Activated naive CD4-positive, alpha-beta T cell treated with Interleukin-2 at 50 U/mL for 16 hours (primary cell): ENCODE data around the gene OAF.

Experiments
- DNase-seq: peaks from one replicate; pipeline ENCODE4 v3.0.0-alpha.2; 2020

OAF gene

DNA sequence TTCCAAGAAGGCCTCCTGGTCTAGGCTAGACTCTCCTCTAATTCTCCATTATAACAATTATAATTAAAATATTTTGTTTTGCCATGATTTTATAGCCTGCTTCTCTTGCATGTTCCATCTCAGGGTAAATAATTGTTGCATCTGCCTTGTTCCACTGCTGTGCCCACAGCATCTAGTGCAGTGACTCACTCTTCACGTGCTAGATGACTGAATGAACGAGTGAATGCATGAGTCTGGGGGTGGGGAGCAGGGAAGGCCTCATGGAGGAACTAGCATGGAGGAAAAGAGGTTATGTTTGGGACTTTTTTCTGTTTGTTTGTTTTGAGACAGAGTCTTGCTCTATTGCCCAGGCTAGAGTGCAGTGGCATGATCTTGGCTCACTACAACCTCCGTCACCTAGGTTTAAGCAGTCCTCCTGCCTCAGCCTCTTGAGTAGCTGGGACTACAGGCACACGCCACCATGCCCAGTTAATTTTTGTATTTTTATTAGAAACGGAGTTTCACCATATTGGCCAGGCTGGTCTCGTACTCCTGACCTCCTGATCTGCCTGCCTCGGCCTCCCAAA is 5.2 kb upstream of the OAF start:
- DNase-seq, result no peak

DNA sequence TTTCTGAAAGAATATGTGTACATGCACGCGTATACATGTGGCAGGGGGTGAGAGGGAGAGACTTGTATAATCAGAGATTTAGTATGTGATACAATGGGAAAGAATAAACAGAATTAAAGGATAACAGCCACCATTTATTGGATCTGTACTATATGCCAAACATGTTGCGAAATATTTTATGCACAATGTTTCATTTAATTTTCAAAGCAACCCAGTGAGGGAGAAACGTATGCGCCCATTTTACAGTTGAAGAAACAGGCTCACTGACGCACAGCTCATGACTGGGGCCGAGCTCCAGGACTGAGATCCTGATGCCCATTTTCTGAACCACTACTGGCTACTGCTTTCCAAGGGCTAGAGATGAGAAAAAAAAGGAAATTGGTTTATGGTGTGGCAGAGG is 3.3 kb upstream of the OAF start:
- DNase-seq, result no peak

DNA sequence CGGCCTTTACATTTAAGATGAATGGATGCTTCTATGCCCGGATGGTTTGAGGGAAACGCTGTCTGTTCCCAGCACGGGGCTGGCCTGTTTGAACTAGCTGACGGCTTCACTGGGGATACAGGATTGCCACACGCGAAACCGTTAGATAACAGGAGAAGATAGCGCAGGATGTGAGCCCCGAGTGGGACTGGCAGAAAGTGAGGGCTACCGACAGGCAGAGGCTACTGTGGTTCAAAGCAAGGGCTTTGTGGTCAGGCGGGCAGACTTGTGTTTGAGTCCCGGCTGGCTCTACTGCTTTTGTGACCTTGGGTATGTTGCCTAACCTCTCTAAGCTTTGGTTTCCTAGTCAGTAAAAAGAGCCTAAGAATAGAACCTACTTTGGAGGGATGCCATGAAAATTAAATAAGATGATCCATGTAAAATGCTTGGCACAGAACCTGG is 2.8 kb upstream of the OAF start:
- DNase-seq, result no peak

DNA sequence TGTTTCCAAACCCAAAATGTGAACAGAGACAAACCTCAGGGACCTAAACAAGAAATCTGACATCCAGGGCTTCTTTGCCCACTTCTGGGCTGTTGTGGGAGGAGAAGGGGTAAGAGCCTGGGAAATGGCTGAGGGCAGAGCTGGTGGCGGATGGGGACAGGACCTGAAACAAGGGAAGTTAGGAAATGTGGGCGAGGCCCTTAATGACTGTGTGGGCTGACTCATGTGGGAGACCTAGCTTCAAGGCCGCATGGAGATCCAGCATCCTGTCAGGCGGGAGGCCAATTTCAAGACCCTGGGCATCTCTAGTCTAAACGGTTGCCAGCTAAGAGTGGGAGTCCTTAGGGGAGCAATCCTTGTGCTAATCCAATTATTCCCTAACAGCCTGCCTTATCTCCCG is 2.1 kb upstream of the OAF start:
- DNase-seq, result no peak

DNA sequence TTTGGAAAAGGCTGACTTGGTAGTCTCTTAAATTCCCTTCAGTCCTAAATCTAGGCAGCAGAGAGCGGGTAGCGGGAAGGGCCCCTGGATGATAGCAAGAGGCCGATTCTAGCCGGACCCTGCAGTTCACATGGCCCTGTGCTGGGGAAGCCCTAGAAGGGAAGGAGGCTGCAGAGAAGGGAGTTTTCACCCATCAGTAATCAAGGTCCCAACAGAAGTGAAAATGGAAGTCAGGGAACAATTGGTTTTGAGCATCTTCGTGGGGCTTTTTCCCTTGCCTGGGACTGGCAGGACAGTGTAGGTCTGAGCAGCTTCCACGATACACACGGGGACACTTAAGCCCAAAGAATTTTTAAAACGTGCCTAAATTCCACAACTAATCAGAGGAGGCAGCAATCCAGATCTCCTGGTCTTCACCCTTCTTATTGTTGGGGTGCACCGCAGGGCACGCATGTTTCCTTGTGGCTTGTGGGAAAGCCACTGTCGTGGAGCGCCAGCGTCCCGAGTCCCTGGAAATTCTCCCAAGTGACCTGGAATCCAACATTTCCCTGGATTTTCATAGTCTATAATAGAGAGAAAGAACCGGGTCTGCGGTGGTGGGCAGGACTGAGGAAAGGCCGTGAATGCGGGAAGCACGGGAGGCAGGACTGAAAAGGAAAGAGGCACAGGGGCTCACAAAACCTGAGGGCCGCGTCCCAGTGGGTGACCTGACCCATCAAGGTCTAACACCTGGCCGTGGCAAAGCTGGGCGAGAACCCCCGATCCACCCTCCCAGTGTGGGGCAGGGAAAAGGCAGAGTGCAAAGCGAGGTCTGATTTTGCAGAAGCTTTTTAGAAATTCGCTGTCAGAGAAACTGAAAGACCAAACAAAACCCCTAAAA is 846 bp upstream of the OAF start:
- peak; percentile 6 for DNase-seq

DNA sequence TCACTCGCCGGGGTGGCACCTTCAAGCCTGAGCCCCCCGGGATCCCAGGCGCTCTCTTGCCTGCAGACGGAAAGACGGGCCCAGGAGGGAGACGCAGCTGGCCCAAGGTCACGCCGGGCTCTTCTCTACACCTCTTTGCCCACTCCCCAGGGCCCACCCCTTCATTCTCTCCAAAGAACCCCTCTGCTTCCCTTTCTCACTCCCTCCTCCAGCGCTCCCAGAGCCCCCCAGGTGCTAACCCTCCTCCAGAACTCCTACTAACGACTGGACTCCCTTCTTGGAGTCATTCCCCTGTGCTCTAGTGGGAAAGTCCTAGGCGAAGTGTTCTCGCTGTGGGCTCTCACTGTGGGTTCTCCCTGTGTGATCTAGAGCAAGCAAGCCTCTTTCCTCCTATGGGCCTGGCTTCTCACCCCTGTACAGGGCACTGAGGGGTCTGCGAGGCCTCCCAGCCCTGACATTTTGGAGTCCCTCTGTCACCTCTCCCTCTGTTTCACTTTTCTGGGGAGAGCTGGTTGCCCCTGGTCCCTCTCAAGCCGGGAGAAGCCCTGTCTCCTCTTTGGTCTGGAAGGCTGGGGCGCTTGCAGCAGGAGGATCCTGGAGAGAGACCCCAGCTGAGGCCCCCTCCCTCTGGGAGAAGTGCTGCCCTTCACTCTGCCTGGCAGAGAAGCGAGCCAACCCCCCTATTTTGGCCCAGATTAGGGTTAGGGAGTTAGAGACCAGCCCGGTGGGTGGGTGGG is 858 bp downstream of the OAF start:
- no peak for DNase-seq

DNA sequence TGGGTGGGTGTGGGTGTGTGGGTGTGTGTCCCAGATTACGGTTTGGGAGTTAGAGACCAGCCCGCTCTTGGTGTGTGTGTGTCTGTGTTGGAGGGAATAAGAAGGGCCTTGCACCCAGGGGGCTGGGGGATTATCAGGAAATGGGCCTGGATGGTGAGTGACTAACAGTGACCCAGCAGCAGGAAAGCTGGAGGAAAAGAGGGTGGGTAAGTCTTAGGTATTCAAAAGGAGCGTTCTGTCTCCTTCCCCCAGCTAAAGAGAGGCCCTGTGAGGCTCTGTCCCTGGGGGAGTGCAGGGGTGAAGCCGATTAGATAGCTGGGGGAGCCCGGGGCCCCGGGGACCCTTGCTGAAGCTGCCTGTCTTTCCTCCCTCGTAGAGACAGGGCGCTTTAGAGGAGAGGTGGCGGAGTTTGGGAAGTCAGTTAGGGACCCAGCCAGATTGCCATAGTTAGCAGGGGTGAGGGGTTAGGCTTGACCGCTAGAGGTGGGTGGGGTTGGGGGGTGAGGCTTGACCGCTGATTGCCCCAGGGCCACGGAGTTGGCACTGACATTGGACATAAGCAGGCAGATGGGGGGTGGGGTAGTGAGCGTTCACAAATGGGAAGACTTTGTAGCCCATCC is 1.5 kb downstream of the OAF start:
- no peak for DNase-seq

DNA sequence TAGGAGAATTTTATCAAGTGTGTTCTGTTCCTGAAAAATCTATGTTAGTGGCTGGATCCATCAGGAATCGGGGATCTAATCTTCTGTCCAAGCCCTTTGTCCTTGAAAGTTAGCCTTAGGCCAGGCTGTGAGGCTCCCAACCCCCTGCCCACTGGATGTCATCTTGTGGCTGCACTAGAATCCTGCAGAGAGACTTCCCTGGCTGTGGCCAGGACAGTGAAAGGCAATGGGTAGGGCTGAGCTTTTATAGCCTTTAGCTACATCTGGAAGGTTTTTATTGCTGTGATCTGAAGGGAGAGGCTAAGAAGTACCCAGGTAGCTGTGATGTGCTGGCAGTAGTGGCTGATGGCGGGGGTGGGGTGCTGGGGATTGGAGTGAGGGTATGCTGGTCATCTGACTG is 2.1 kb downstream of the OAF start:
- no peak for DNase-seq

DNA sequence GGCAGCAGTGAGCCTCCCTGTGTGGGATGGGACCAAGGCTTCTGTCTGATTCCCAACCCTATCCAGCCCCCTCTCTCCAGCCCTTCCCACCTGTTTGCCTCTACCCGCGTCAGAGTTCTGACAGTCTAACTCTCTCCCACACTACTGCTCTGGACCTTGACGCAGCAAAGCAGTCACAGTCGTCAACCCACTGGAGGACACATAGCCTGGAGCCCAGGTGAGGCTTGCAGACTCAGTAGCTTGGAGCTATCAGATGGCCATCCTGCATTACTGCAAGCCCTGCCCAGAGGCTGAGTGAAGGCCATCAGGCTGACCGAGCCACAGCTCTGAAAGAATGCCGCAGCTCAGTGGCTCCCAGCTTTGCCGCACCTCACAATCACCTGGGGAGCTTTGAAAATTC is 3.7 kb downstream of the OAF start:
- DNase-seq, result no peak

DNA sequence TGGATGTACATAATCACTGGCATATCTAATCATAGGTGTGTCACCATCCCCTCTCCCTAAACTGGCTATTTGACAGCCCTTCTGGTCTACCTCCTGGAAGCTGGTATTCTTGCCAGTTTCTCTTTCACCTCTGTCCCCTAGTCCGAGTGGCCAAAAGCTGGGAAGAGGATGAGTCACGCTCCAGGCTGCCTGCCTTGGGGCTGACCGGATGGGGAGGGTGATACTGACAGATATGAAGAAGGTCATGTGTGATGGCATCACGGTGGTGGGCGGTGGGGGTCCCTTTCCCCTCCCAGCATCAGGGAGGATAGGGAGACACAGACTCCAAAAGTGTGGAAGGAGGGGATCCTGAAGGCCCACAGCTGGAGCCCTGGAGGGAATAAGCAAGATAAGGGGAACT is 4.8 kb downstream of the OAF start:
- DNase-seq, result no peak

DNA sequence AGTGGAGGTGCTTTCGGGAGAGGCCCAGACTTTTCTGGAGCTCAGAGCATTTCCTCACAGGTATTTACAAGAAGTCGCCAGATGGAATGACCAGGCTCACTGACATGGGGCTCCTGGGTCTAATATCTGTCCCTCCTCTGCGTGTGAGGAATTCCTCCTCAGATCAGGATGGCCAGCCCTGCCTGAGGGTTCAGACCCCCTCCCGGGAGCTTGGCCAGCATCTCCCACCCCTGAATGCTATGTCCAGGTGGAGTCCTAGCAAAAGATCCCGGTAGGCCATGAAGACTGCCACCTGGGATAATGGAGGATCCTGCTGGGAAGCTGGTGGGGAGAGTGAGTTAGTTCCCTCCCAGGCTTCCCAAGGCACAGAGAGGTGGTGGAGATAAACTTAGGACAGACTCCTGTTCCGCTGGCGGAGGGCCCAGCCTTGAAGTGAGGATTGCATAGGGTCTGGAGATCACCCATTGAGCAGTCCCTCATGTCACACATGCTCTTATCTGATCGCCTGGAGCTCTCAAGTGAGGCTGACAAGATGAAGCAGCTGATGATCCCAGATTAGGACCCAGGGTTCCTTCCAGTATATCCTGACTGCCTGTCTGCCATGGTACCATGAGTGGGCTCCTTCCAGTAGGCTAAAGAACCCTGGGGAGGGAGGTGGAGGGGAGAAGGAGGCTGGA is 5.7 kb downstream of the OAF start:
- DNase-seq, result no peak

DNA sequence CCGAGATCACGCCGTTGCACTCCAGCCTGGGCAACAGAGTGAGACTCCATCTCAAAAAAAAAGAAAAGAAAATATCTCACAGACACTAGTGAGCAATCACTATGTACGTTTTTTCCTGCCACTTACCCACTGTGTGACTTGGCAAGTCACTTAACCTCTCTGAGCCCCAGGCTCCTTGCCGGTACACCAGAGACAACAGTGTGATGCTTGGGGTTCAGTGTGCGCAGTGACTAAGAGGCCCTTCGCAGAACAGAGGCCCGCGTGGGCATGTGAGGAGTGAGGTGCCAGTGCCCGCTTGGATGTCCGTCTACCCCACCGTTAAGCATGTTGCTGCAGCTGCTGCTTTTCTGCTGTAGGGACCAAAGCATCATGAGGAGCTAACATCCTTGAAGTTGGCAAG is 6.7 kb downstream of the OAF start:
- DNase-seq, result no peak

DNA sequence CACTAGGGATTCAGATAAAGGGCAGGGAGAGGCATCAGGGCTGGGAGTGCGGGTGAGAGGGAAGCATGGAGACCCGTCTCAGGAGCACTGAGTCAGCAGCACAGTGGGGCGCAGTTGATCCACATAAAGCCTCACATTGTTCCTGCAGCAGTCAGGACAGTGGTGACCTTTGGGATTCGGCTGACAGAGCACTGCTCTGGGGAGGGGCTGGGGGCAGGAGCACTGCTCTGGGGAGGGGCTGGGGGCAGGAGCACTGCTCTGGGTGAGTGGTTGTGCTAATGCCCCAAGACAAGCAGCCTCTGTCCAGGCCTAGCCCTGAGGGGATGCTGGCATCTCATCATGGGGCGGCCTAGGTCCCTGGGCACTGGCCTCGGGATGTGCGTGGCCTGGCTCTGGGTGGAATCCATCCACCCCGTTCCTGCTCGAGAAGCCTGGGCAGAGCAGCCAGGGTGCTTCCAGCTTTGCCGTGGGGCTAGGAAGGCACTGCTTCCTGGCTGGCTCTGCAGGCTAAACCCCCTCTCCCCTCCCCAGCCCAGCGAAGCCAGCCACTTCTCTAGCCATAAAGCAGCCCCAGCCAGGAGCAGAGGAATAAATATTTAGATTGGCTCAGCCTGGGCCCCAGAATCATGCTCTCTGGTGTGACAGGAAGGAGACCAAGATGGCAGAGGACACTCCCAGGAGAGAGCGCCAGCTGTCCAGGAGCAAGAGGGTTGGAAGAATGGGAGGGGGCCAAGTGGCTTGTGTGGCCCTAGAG is 7.3 kb downstream of the OAF start:
- DNase-seq, result no peak

DNA sequence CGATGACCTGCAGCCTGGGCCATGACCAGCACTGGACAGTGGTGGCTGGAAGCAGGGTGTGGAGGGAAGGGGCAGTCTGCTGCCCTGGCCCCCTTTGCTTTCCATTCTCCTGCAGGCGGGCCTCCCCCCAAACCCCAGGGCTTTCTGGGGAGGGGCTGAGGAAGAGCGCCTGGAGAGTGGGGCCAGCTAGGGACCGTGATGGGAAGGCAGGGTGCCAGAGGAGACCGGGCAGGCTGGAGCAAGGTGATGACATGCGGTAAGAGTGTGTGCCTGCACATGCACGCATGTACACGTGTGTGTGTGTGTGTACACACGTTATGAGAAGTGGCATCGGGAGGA is 7.8 kb downstream of the OAF start:
- DNase-seq, result no peak

DNA sequence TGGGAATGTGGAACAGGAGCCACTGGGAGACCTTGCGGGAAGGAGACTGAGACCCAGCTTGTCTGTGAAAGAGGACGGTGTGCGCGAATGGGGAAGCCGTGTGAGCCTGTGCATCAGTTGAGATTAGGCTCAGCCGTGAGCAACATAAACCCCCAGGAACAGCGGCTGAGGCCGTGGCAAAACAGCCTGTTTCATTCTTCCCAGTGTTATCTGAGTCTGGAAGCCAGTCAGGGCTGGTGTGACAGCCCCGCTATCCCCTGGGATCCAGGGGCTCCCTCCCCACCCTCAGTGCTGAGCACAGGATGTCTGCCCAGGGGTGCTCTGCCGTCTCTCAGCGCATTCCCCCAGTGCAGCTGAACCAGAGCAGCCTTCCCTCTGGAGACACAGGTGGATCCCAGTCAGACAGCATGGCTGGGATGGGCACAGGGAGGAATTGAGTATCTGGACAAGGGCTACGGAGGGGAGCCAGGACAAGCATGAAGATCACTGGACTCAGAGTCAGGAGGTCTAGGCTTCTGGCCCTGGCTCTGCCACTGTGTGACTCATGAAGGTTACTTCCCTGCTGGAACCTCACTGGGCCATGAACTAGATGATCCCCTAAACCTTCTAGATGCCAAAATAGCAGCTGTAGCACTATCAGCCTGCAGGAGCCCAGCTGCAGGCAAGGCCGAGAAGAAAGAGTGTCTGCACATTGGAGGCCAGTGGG is 8.6 kb downstream of the OAF start:
- no peak for DNase-seq

DNA sequence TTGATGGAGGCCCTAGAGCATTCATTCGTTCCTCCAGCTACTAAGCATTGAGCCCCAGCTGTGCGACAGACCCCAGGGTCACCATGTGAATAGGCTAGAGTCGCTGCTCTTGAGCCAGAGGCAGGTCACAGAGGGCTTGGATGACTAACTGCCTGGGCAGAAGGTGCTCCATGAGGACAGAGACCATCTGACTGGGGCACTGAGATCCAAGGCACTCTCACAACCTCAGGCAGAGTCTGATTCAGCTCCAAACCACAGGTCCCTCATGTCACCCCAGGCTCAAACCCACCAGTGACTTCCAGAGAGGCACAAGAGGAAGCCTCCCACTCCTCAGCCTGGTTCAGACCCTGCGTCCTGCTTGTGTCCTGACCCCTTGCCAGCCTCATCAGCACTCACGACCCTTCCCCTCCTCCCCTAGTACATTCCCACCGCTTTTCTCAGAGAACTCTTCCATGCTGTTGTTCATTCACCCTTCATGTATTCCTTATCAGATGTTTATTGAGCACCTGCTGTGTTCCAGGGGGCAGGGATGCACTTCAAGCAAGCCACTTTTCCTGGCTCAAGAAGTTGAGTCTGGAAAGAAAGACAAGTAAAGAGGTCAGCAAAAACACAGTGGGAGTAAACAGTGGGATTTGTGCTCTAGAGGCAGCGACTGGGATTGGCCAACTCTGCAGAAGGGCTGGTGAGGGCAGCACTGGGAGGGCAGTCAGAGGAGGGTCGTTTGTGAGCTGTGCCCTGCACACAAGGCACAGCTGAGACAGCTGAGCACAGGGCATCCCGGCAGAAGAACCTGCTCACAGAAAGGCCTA is 9.3 kb downstream of the OAF start:
- no peak for DNase-seq

DNA sequence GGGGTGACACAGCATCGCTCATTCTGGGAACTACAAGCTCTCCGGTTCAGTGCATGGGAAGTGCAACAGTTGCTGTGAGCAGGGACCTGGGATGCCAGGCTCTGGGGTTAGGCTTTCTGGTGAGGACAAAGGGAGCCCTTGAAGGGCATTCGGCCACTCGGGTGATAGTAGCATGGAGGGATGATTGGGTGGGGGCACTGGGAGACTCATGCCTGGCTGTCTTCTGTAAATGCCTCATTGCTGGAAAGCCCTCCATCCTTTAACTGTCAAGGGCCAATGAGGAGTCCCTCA is 9.9 kb downstream of the OAF start:
- no peak for DNase-seq

DNA sequence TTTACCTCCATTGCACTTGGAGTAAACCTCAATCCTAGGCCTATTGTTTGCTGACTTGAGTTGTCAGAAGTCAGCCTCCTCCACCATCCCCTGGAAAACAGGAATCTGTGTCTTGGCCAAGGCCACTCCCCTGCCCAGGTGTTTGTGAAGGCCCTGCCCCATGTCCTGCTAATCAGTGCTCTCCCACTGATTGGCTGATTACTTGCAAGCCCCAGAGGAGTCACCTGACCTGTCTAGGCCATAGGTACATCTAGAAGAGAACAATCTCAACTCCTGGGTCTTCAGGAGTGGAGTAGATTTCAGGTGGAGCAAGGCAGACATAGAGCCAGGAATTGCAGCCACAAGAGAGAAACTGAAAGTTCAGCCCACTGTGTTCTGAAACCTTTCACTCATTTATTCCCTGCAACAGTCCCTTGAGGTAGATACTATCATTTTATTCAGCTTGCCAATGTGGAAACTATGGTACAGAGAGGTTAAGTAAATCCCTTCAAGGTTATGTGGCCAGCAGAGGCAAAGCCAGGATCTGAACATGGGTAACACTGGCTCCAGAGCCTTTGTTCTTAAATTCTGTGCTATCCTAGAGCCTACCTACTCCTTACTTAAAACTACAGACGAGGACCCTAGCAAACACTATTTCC is 10.4 kb downstream of the OAF start:
- no peak for DNase-seq

DNA sequence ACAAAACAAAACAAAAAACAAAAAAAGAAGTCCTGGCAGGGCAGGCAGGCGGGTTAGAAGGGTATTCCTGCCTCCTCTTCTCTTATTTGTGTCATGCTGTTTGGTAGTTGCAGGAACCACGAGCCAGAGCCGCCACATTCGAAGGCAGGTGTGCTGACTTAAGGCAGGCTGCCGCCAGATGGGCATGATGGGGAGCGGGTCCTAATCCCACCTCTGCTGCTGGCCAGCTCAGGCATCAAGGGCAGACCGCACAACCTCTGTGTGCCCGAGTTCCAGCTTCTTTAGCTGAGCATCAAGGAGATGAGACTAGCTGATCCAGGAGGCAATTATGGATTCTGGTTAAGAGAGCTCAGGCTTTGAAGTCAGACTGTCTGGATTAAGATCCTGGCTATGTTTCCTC is 12.1 kb downstream of the OAF start:
- DNase-seq, result no peak

DNA sequence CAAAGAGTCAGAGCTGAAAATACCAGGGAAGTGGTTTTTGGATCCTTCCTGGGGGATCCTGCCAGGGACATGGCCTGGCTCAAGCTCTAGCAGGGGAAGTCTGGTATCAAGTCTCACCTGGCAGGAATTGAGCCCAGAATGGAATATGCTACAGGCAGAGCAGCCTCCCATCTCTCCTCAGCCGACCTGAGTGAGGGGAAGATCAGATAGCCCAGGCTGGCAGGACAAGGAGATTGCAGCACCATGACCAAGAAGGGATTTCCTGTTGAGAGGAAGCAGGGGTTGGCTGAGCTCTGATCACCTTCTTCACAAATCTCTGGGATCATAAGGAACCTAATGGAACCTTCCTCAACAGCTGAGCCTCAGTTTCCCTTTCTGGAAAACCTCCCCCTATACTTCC is 13.0 kb downstream of the OAF start:
- no peak for DNase-seq

DNA sequence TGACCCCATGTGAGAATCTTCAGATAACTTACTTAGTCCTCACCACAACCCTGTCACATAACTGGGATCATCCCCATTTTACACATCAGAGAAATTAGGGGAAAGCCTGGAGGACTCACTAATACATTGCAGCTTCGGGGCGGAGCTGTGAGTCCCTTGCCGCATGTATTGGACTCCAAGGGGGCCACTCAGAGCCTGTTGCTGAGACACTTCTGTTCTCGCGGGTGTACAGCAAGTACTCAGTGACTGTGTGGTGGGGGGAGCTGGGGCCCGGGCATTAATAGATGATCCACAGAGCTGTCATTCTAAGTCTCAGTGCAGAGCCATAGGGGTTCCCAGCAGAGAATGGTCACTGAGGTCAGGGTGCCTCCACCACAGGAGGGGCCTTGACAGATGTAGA is 13.5 kb downstream of the OAF start:
- no peak for DNase-seq
